Mucosa of gallbladder (tissue), 1 donor: ENCODE results near the gene FAM32A. TPM values are rescaled to one million over a fixed set of nuclear protein-coding genes. Genes with fewer than 3 reads are reported as not detected.

Experiments
- DNase-seq: peaks from one replicate; pipeline ENCODE4 v3.0.0-alpha.2; 2020; ENCODE audit warnings: low spot score
- total RNA-seq: library from RNA; stranded (reverse); gene quantifications from one replicate; pipeline ENCODE4 v1.2.1, GENCODE V29; 2021
- donor health status: DM: no; HTN: no; CAD: no.

Gene FAM32A
- total RNA-seq, 1 donor from 2014 or later, result 71.6 TPM

GRCh38 chr19:16202320-16203255, 17.4 kb downstream of the FAM32A start:
- no peak for DNase-seq

DNA sequence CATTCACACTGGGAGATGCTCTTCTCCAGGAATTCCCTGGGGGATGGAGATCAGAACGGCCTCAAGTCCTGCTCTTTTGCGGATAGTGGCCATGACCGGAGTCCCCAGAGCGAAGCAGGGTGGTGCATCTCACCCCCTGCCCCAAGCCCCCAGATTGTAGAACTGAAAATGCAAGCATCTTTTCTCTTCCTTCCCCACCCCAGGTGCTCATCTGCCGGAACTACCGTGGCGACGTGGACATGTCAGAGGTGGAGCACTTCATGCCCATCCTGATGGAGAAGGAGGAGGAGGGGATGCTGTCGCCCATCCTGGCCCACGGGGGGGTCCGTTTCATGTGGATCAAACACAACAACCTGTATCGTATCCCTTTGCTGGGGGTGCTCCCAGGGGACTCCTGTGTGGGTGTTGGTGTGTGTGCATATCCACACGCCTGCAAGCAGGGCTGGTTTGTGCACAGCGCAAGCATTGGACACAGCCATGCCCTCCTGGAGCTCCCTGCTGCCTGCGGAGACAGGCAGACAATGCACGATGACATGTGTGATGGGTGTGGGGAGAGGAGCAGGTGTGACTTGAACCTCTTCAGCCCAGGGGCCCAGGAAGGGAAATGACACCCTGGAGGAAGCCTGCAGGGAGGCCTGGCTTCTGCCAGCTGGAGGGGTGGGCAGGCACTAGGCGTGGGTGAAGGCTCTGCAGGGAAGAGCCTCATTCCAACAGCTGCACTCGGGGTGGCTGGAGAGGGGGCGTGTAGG, 18.2 kb downstream of the FAM32A start:
- DNase-seq, result no peak

DNA sequence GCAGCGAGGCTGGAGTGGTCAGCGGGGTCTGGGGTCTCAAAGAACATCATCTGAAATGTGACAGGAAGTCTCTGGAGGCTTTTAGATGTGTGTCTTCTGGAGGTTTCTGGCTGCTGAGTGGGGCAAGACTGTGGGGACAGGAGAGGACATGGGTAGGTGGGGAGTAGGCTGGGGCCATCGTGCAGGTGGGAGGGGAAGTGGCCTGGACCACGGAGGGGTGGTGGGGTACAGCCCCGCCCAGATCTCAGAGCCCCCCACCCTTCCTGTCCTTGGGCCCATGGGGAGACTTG, 18.7 kb downstream of the FAM32A start:
- no peak for DNase-seq

- no peak for DNase-seq
Measured at GRCh38 chr19:16205205-16206045, 20.2 kb downstream of the FAM32A start.

DNA sequence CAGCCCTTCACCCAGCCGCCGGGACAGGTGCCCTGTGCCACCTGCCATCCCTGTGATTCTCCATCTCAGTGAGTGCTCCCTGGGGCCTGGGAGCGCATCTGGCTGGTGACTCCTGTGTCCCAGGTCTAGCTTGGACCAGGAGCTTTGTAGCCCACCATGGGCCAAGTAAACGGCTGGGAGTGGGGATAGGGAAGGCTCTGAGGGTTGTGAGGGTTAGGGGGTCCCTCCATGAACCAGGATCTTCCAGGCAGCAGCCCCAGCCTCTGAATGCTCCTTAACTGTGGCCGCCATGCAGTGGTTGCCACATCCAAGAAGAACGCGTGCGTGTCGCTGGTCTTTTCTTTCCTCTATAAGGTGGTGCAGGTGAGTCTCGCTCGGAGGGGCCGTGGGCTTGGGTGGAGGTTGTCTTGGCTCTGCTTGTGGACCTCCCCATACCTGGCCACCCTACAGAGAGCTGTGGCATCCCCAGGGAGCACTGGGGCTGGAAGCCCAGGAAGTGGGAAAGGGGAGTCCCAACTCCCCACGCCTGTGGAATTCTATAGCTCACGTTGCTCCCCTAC, 20.9 kb downstream of the FAM32A start:
- no peak for DNase-seq

DNA sequence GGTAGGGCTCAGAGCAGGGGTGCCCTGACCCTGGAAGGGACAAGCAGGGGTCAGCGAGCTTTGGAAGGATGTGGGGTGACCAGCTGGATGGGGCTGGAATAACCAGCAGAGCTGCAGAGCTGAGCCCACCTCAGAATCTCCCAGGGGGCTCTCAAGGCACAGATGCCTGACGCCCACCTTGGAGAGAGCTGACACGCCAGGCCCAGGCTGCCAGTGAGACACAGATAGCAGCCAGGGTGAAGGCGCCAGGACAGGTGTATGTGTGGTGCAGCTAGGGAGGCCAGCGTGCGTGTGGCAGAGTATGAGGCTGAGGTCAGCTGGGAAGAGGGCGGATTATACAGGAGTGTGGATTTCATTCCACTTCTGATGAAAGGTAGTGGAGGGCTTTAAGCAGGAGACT, 21.4 kb downstream of the FAM32A start:
- DNase-seq, result no peak

DNA sequence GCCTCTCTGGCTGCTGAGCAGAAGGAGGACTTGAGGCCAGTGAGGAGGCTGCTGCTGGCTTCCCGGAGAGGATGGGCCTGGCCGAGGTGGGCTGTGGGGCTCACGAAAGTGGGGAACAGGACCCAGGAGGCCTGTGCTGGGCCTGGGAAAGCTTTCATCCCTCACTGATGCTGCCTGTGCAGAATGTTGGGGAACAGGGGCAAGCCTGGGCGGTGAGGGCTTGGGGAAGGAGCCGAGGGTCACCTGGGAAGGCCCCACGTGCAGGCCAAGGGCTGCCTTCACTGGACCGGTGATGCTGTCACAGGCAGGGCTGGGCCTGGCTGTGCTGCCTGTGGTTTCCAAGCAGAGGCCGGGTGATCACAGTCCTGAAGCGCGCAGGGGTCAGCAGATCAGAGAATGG, 21.9 kb downstream of the FAM32A start:
- no peak for DNase-seq

GRCh38 chr19:16207490-16208025, 22.3 kb downstream of the FAM32A start:
- no peak for DNase-seq

DNA sequence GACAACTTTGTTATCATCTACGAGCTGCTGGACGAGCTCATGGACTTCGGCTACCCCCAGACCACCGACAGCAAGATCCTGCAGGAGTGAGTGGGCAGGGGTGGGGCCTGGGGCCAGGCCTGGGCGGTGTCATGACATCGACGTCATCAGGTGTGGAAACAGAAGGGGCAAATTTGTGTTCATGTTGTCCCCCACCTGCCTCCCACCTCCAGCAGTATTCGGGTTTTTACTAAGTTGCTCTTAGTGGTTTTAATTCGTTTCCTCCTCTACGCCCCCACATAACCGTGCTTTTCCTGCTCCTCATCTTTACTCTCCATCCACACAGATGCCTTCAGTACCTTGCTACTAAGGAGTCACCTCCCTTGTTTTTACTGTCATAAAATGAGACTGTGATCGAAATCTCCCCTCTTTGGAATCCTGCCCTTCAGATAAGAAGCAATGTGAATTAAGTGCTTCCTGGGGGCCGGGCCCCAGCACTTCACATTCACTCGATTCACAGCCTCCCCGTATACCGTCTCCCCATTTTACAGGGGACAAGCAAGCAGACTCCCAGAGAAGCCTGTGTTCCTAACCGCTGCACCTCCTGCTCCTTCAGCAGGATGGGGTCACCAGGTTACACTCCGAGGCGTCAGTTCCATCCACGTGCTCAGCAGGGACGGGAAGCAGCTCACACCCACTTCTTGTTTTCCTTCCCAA, 23.0 kb downstream of the FAM32A start:
- DNase-seq, result no peak

DNA sequence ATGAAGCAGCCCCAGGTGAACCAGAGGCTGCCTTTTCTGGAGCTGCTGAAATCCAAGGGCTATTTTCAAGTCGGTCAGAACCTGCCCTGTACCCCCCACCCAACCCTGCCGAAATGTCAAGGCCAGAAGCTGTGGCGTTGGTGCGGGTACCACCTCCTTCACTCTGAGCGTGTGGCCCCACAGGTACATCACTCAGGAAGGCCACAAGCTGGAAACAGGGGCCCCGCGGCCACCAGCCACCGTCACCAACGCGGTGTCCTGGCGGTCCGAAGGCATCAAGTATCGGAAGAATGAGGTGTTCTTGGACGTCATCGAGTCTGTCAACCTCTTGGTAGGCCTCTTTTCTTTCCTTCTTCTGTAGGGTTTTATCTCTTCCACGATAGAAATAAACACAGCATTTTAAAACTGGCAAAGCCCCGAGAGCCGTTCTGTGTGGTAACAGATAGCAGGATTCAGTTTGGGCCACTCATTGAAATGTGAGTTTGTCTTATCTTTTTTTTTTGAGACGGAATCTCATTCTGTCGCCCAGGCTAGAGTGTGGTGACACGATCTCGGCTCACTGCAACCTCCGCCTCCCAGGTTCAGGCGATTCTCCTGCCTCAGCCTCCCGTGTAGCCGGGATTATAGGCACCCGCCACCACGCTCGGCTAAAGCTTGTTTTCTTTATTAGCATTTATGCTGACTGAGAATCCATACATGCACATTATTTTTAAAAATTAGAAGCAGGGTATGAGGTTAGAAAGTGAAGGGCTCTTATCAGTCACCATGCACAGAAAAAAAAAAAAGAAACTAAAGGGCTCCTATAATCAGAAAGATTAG, 23.8 kb downstream of the FAM32A start:
- DNase-seq, result no peak

DNA sequence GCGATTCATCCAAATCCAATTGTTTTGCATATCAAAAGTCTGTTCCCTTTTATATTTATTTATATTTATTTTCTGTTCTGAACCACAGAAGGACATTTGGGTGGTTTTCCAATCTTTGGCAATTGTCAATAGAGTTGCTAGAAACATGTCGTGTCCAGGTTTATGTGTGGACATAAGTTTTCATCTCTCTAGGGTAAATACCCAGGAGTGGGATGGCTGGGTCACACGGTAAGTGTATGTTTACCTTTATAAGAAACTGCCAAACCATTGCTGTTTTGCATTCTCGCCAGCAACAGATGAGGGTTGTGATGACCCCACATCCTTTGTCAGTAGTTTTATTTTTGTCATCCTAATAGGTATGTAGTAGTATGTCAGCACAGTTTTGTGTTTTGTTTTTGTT, 25.0 kb downstream of the FAM32A start:
- no peak for DNase-seq

- DNase-seq, result no peak
Measured at GRCh38 chr19:16213076-16213475, 27.9 kb downstream of the FAM32A start.

- no peak for DNase-seq
Measured at GRCh38 chr19:16216744-16217670, 31.8 kb downstream of the FAM32A start.

- no peak for DNase-seq
Measured at GRCh38 chr19:16217716-16218451, 32.7 kb downstream of the FAM32A start.

DNA sequence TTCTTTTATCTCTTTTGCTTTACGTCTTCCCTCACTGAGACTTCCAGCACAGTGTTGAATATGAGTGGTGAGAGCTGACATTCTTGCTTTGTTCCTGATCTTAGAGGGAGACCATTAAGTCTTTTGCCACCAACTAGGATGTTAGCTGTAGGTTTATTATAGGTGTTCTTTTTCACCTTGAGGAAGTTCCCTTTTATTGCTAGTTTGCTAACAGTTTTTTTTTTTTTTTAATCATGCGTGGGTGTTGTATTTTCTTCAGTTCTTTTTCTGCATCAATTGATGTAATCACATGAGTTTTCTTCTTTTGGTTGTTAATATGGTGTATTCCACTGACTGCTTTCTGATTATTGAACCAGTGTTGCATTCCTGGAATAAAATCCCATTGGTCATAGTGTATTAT, 33.6 kb downstream of the FAM32A start:
- DNase-seq, result no peak

DNA sequence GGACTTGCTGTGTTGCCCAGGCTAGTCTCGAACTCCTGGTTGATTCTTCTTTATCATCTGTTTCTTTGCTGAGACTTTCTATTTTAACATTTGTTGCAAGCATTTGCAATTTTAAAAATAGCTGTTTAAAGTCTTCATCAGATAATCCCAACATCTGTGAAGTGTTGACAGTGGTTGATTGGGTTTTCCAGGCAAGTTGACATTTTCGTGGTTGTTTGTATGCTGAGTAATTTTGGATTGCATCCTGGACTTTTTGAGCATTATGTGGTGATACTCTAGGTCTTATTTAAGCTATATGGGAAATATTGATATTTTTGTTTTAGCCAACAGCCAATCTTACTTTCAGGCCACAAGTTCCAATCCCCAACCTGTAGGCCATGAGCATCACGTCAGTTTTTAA, 37.6 kb downstream of the FAM32A start:
- DNase-seq, result no peak

DNA sequence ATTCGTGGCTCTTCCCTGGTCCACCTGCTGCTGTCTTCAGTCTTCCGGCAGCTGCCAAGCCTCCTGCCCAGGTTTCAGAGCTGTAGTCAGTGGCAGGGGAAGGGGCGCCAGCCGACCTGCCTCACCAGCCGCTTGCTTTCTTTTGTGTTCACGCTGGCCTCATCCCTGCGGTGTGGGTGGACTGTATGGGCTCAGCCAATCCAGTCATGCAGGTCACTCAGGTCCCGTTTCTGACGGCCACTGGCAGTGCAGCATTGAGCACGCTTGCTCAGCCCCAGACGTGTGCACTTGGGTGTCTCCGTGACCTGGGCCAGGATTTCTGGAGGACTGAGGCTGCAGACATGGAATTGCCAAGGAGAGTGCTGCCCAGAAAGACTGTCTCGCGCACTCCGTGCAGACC, 38.5 kb downstream of the FAM32A start:
- DNase-seq, result no peak

GRCh38 chr19:16224293-16225045, 39.3 kb downstream of the FAM32A start:
- no peak for DNase-seq
